Small intestine (tissue), 7 donors: ENCODE measurements around the gene GALNT17. TPM values are rescaled to one million over a fixed set of nuclear protein-coding genes. Genes with fewer than 3 reads are reported as not detected.

Source experiments
- DNase-seq, 2 donors: peaks; one replicate each; pipeline versions ENCODE4 v3.0.0 to v3.0.0-alpha.2; 2013
- FAIRE-seq: peaks from 2 replicates; lab custom pipeline; 2012; peaks lifted over from hg19 to GRCh38; lab: Jason Lieb, UNC
- H3K27ac ChIP-seq, 3 donors: one replicate each; pipeline ENCODE4 v1.5.1; 2013; ENCODE audit warnings: low read length in 2 of 3, mild to moderate bottlenecking in 2 of 3, control low read depth in 1 of 3, inconsistent platforms in 1 of 3, low read depth in 1 of 3, moderate library complexity in 1 of 3
- H3K27me3 ChIP-seq, 3 donors: one replicate each; pipeline ENCODE4 v1.6.1; 2013; ENCODE audit warnings: low read length in 3 of 3, inconsistent platforms in 1 of 3; ENCODE audit not compliant: control insufficient read depth in 3 of 3, insufficient read depth in 3 of 3
- H3K36me3 ChIP-seq, 3 donors: one replicate each; pipeline ENCODE4 v1.6.1; 2013; ENCODE audit warnings: low read length in 3 of 3, inconsistent platforms in 1 of 3, low read depth in 1 of 3, mild to moderate bottlenecking in 1 of 3, moderate library complexity in 1 of 3; ENCODE audit not compliant: control insufficient read depth in 3 of 3, insufficient read depth in 2 of 3
- H3K4me1 ChIP-seq, 3 donors: one replicate each; pipeline ENCODE4 v1.6.1; 2013; ENCODE audit warnings: low read length in 2 of 3, inconsistent platforms in 1 of 3, low read depth in 1 of 3, mild to moderate bottlenecking in 1 of 3, moderate library complexity in 1 of 3; ENCODE audit not compliant: control insufficient read depth in 3 of 3, insufficient read depth in 2 of 3
- H3K4me3 ChIP-seq, 3 donors: one replicate each; pipeline ENCODE4 v1.5.1; 2013; ENCODE audit warnings: low read length in 3 of 3, control low read depth in 1 of 3, inconsistent platforms in 1 of 3, low read depth in 1 of 3, mild to moderate bottlenecking in 1 of 3, moderate library complexity in 1 of 3
- H3K9me3 ChIP-seq, 2 donors: one replicate each; pipeline ENCODE4 v1.6.1; 2013; ENCODE audit warnings: low read depth in 1 of 2, low read length in 1 of 2; ENCODE audit not compliant: control insufficient read depth in 2 of 2, insufficient read depth in 1 of 2
- WGBS, 3 donors: extraction: QIAGEN DNeasy Blood & Tissue Kit; methylation state at CpG; one replicate each; pipeline ENCODE4 v1.1.7; 2013; 5-methylcytosine and 5-hydroxymethylcytosine counted together
- polyA plus RNA-seq, 4 donors: library from polyadenylated mRNA; stranded (reverse) in 3 of 4; unstranded in 1 of 4; fragments of 200-250 nt in 3 of 4; fragments of 120-200 nt in 1 of 4; gene quantifications; one replicate each; pipeline versions ENCODE4 v1.2.1 to v1.2.3, GENCODE V29; 2013
- donor health status: healthy with polysubstance abuse.
- donor health status: control.
- donor health status: control.
- donor health status: Bipolar disorder and iron deficiency.
- donor health status: healthy.

Gene GALNT17
- polyA plus RNA-seq, 4 donors, result 0.34 to 2.9 (median 0.54) TPM; not detected in 1

DNA sequence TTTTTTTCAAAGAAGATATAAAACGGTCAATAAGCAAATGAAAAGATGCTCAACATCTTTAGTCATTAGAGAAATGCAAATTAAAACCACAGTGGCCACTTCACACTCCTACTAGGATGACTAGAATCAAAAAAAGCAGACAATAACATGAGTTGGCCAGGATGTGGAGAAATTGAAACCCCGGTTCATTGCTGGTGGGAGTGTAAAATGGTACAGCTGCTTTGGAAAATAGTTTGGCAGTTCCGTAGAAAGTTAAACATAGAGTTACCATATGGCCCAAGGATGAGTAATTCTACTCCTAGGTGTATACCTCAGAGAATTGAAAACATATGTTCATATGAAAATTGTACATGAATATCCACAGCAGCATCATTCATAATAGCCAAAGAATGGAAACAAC lies 573.3 kb downstream of the GALNT17 start:
- Histone ChIP-seq H3K27ac (no peak overlapping the region), H3K4me3 (no peak overlapping the region), H3K27me3 (no peaks in the 10 kb centered on the region), H3K4me1 (no peaks in the 10 kb centered on the region), H3K36me3 (no peaks in the 10 kb centered on the region), H3K9me3 (peaks cover 0 to 13% of the 10 kb centered on the region in 2 donors)
- no peak for DNase-seq
- FAIRE-seq, result no peak
- WGBS, 3 donors, result 69% methylated on average over 3 of the region's 3 CpGs

GRCh38 chr7:71705901-71706596 lies 574.1 kb downstream of the GALNT17 start:
- no peak for DNase-seq
- no peak overlapping the region for H3K4me3 ChIP-seq
- WGBS, 3 donors, result 83 to 91% (median 86%) methylated on average over 3 of the region's 3 CpGs
- H3K4me1 ChIP-seq, result no peaks in the 10 kb centered on the region
- H3K27me3 ChIP-seq, result no peaks in the 10 kb centered on the region
- H3K9me3 ChIP-seq, result peaks cover 0 to 13% of the 10 kb centered on the region in 2 donors
- H3K27ac ChIP-seq, result no peak overlapping the region
- no peak for FAIRE-seq
- no peaks in the 10 kb centered on the region for H3K36me3 ChIP-seq

DNA sequence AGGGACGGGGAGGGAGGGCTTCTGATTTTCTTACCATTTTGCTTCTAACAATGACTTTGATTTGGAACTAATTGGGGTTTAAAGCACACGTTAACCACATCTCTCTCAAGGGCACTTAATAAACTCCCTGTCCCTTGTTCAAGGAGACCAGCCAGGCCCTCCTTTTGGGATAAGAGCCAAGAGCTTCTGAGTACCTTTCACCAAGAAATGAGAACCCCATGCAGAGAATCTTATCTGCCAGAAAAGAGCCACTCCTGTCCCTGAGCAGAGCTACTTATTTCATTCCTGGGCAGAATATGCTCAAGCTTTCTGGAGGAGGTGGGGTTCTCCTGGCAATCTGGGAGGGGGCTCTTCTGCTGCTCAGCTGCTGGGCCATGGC lies 574.6 kb downstream of the GALNT17 start:
- DNase-seq (no peak), FAIRE-seq (no peak)
- H3K36me3 ChIP-seq, result no peaks in the 10 kb centered on the region
- 28 to 39% (median 36%) methylated on average over 2 of the region's 2 CpGs for WGBS, 3 donors
- no peak overlapping the region for H3K4me3 ChIP-seq
- H3K9me3 ChIP-seq, result peaks cover 0 to 13% of the 10 kb centered on the region in 2 donors
- no peaks in the 10 kb centered on the region for H3K4me1 ChIP-seq
- no peaks in the 10 kb centered on the region for H3K27me3 ChIP-seq
- H3K27ac ChIP-seq, result no peak overlapping the region

DNA sequence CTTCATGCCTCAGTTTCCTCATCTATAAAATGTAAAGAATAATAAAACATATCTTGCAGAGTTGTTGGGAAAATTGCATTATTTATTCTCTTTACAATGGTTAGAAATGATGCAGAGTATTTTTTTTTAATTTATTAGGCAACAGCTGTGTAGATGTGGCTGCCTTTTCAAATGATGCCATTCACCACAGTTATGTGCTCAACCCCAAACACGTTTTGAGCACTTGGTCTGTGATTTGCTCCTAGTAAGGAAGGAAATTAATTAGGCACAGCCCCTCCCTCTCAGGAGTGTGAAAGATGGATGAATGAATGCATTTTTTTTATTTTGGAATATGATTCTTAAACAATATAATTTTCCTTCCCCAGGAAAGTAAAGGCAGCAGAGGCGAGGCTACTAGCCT lies 575.1 kb downstream of the GALNT17 start:
- 72 to 78% (median 72%) methylated on average over 2 of the region's 2 CpGs for WGBS, 3 donors
- Histone ChIP-seq H3K4me1 (no peaks in the 10 kb centered on the region), H3K27me3 (no peaks in the 10 kb centered on the region), H3K36me3 (no peaks in the 10 kb centered on the region), H3K27ac (no peak overlapping the region), H3K9me3 (peaks cover 0 to 13% of the 10 kb centered on the region in 2 donors), H3K4me3 (no peak overlapping the region)
- DNase-seq, result no peak
- no peak for FAIRE-seq

- DNase-seq (no peak), FAIRE-seq (no peak)
- Histone ChIP-seq H3K27me3 (no peaks in the 10 kb centered on the region), H3K36me3 (no peaks in the 10 kb centered on the region), H3K27ac (no peak overlapping the region), H3K9me3 (peaks cover 0 to 13% of the 10 kb centered on the region in 2 donors), H3K4me3 (no peak overlapping the region), H3K4me1 (no peaks in the 10 kb centered on the region)
- 78 to 82% (median 81%) methylated on average over 2 of the region's 2 CpGs for WGBS, 3 donors
Measured at GRCh38 chr7:71708710-71709109, 576.8 kb downstream of the GALNT17 start.

DNA sequence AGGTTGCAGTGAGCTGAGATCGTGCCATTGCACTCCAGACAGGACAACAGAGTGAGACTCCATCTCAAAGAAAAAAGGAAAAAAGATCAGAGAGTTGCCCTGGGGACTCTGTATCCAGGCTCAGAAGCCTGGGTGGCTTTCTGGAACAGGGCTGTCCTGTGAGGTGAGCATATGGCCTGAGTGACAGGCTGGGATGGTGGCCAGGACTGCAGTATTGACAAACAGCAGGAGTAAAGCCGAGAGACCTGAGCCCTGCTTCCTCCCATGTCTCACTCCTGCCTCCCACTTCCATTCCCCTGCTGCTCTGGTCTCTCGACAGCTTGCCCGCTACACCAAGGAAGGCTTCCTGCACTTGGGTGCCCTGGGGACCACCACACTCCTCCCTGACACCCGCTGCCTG lies 578.5 kb downstream of the GALNT17 start:
- H3K27me3 ChIP-seq, result no peaks in the 10 kb centered on the region
- DNase-seq (no peak), FAIRE-seq (no peak)
- no peak overlapping the region for H3K4me3 ChIP-seq
- H3K27ac ChIP-seq, result no peak overlapping the region
- H3K36me3 ChIP-seq, result no peaks in the 10 kb centered on the region
- no peaks in the 10 kb centered on the region for H3K4me1 ChIP-seq
- 77 to 80% (median 79%) methylated on average over 5 of the region's 5 CpGs for WGBS, 3 donors
- peaks cover 0 to 13% of the 10 kb centered on the region in 2 donors for H3K9me3 ChIP-seq

DNA sequence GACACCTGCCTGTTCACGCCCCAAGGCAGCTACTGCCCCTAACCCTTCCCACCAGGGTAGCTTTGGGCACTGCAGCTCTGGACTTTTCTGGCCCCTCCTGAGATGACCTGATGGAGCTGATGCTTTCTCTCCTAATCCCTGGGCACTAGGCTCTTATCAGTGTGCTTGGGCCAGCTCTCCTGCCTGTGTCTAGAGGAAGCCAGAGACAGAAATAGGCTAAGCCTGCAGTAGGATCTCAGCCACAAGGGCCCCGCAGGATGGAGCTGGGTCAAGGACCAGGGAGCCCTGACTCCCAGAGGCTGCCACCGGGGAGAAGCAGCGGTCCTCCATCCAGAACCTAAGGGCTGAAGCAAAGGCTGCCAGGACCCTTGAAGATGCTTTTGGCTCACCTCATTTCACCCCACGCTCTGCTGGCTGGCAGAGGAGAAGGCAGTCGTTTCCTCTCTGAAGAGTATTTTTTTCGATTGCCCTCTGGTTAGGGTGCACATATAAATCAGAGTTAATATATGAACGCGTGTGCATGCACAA lies 580.8 kb downstream of the GALNT17 start:
- H3K36me3 ChIP-seq, result no peaks in the 10 kb centered on the region

GRCh38 chr7:71716690-71717089 lies 584.7 kb downstream of the GALNT17 start:
- Histone ChIP-seq H3K4me3 (no peak overlapping the region), H3K36me3 (no peaks in the 10 kb centered on the region), H3K9me3 (no peaks in the 10 kb centered on the region), H3K27me3 (no peaks in the 10 kb centered on the region), H3K27ac (no peak overlapping the region), H3K4me1 (no peaks in the 10 kb centered on the region)
- DNase-seq (no peak), FAIRE-seq (no peak)
- 31 to 42% (median 35%) methylated on average over 3 of the region's 3 CpGs for WGBS, 3 donors

More for the DNA sequence above, 580.8 kb downstream of the GALNT17 start:
- DNase-seq, result no peak
- Histone ChIP-seq H3K27ac (no peak overlapping the region), H3K27me3 (no peaks in the 10 kb centered on the region), H3K9me3 (no peaks in the 10 kb centered on the region), H3K4me3 (no peak overlapping the region), H3K4me1 (no peaks in the 10 kb centered on the region)
- no peak for FAIRE-seq
- WGBS, 3 donors, result 74 to 82% (median 78%) methylated on average over 9 of the region's 9 CpGs
